HCT116 (cell line): ENCODE results near the gene TUSC1. TPM values are rescaled to one million over a fixed set of nuclear protein-coding genes. Genes with fewer than 3 reads are reported as not detected.

Experiments used
- ATAC-seq: fragments of 200-7000 bp; cut with Tn5 transposase; 2 replicates; pipeline ENCODE4 v1.9.1; 2020; ENCODE audit warnings: mild to moderate bottlenecking, moderate library complexity
- BruUV-seq: library from RNA; stranded (reverse); fragments of 400-500 nt; replicated peaks from 2 replicates; lab custom pipeline; 2021; lab: Mats Ljungman, UMichigan
- CTCF ChIA-PET: fragments of 300-600 bp; sonication (Branson Sonifier 250); formaldehyde crosslinking; loops from one replicate; lab custom pipeline; 2021; ENCODE audit warnings: antibody characterized with exemption; lab: Charles Lee
- POLR2A ChIA-PET: fragments of 300-600, 350-600 bp; sonication (Branson Sonifier 250); formaldehyde crosslinking; loops from one replicate; lab custom pipeline; 2021; ENCODE audit warnings: antibody characterized with exemption; lab: Charles Lee
- RAD21 ChIA-PET, 2 experiments: fragments of 300-600 bp; sonication (Branson Sonifier 250); formaldehyde crosslinking; loops; one replicate each; lab custom pipeline; 2023; ENCODE audit warnings: low total read pairs in 2 of 2; ENCODE audit not compliant: uncharacterized antibody in 2 of 2, unreplicated experiment in 2 of 2, low non-redundant PET in 1 of 2; lab: Charles Lee
- DNase-seq: peaks from one replicate; pipeline ENCODE4 v3.0.0-alpha.2; 2010; ENCODE audit warnings: low read depth, low spot score
- H2AFZ ChIP-seq: fragments of 200-600 bp; shearing (Covaris generic), sonication (generic); 2 replicates; pipeline ENCODE4 v1.6.1; 2017; ENCODE audit warnings: low read depth, mixed run types, mixed read lengths, antibody characterized with exemption, low read length; ENCODE audit not compliant: poor library complexity, severe bottlenecking
- H3K27ac ChIP-seq: 2 replicates; pipeline ENCODE4 v1.5.1; 2012; ENCODE audit warnings: low read depth, low read length
- H3K27me3 ChIP-seq: fragments of 200-600 bp; sonication (generic); 2 replicates; pipeline ENCODE4 v1.6.1; 2016; ENCODE audit warnings: mixed run types, low read length, mixed read lengths; ENCODE audit not compliant: insufficient read depth
- H3K36me3 ChIP-seq, 2 experiments: fragments of 200-500 bp in 1 of 2; fragments of 200-600 bp in 1 of 2; sonication (Bioruptor generic) in 1 of 2; sonication (generic) in 1 of 2; 2 replicates each; pipeline versions ENCODE4 v1.5.1 to v1.6.1; 2014 to 2016; ENCODE audit warnings: low read length in 2 of 2, inconsistent platforms in 1 of 2, mixed read lengths in 1 of 2, mixed run types in 1 of 2; ENCODE audit not compliant: insufficient read depth in 2 of 2, control insufficient read depth in 1 of 2
- H3K4me1 ChIP-seq, 2 experiments: fragments of 200-600 bp in 1 of 2; sonication (generic) in 1 of 2; 2 replicates each; pipeline versions ENCODE4 v1.5.1 to v1.6.1; 2012 to 2017; ENCODE audit warnings: low read length in 2 of 2, inconsistent platforms in 1 of 2, mild to moderate bottlenecking in 1 of 2, mixed read lengths in 1 of 2, mixed run types in 1 of 2, moderate library complexity in 1 of 2; ENCODE audit not compliant: insufficient read depth in 2 of 2, control insufficient read depth in 1 of 2
- H3K4me2 ChIP-seq: fragments of 200-600 bp; sonication (generic); 2 replicates; pipeline ENCODE4 v1.6.1; 2017; ENCODE audit warnings: mixed run types, low read length, mixed read lengths
- H3K4me3 ChIP-seq, 2 experiments: fragments of 200-600 bp in 1 of 2; sonication (generic) in 1 of 2; replicated peaks in 1 of 2; 2 replicates each; pipeline ENCODE4 v1.5.1; 2011 to 2016; ENCODE audit warnings: low read length in 2 of 2, control low read depth in 1 of 2, low read depth in 1 of 2, mild to moderate bottlenecking in 1 of 2, mixed read lengths in 1 of 2, mixed run types in 1 of 2
- H3K79me2 ChIP-seq: fragments of 200-600 bp; sonication (generic); 2 replicates; pipeline ENCODE4 v1.6.1; 2017; ENCODE audit warnings: mild to moderate bottlenecking, mixed run types, low read length, moderate library complexity, mixed read lengths; ENCODE audit not compliant: insufficient read depth
- H3K9ac ChIP-seq: fragments of 200-600 bp; sonication (generic); 2 replicates; pipeline ENCODE4 v1.6.1; 2016; ENCODE audit warnings: low read length, mixed read lengths
- H3K9me2 ChIP-seq: fragments of 200-600 bp; sonication (generic), shearing (Covaris generic); 2 replicates; pipeline ENCODE4 v1.6.1; 2017; ENCODE audit warnings: mixed run types, mild to moderate bottlenecking, moderate library complexity; ENCODE audit not compliant: insufficient read depth
- H3K9me3 ChIP-seq, 2 experiments: fragments of 200-500 bp in 1 of 2; fragments of 200-600 bp in 1 of 2; sonication (Bioruptor generic) in 1 of 2; sonication (generic) in 1 of 2; 2 replicates each; pipeline ENCODE4 v1.6.1; 2014 to 2017; ENCODE audit warnings: low read length in 2 of 2, mixed read lengths in 2 of 2, inconsistent platforms in 1 of 2, low read depth in 1 of 2, mild to moderate bottlenecking in 1 of 2, mixed run types in 1 of 2, moderate library complexity in 1 of 2; ENCODE audit not compliant: control insufficient read depth in 1 of 2, insufficient read depth in 1 of 2
- H4K20me1 ChIP-seq: fragments of 200-600 bp; sonication (generic), shearing (Covaris generic); 2 replicates; pipeline ENCODE4 v1.6.1; 2017; ENCODE audit warnings: mixed run types, mild to moderate bottlenecking, moderate library complexity; ENCODE audit not compliant: insufficient read depth
- CBX3 ChIP-seq: IDR thresholded peaks from 2 replicates; pipeline ENCODE4 v1.6.1; 2012; ENCODE audit warnings: low read depth
- CEBPB ChIP-seq: IDR thresholded peaks from 2 replicates; pipeline ENCODE4 v1.6.1; 2012; ENCODE audit warnings: low read depth
- FOSL1 ChIP-seq: IDR thresholded peaks from 2 replicates; pipeline ENCODE4 v1.6.1; 2012; ENCODE audit warnings: low read depth
- RAD21 ChIP-seq: IDR thresholded peaks from 2 replicates; pipeline ENCODE4 v1.6.1; 2012; ENCODE audit warnings: low read depth, mild to moderate bottlenecking
- SIN3A ChIP-seq: IDR thresholded peaks from 2 replicates; pipeline ENCODE4 v1.6.1; 2012; ENCODE audit warnings: low read depth
- SRF ChIP-seq: IDR thresholded peaks from 2 replicates; pipeline ENCODE4 v1.6.1; 2012; ENCODE audit warnings: low read depth
- YY1 ChIP-seq: IDR thresholded peaks from 2 replicates; pipeline ENCODE4 v1.6.1; 2011; ENCODE audit warnings: low read length, low read depth, moderate library complexity, mild to moderate bottlenecking; ENCODE audit not compliant: insufficient replicate concordance; ENCODE audit errors: extremely low read depth
- intact Hi-C: fragments of 100-400 bp; cut with micrococcal nuclease; formaldehyde crosslinking; loops from 2 replicates; pipeline ENCODE4 v1.10.0; 2022
- total RNA-seq: library from RNA; stranded (reverse); gene quantifications from one replicate; pipeline ENCODE4 v1.2.1, GENCODE V29; 2021; ENCODE audit not compliant: unreplicated experiment
- TF ChIP-seq, protein P1 (sequence below): IDR thresholded peaks from 2 replicates; pipeline ENCODE4 v1.6.1; 2012
- TF ChIP-seq, protein P2 (sequence below): IDR thresholded peaks from 2 replicates; pipeline ENCODE4 v1.6.1; 2012
- TF ChIP-seq, protein P3 (sequence below): IDR thresholded peaks from 2 replicates; pipeline ENCODE4 v1.6.1; 2011; ENCODE audit warnings: mild to moderate bottlenecking, low read length, moderate library complexity; ENCODE audit not compliant: insufficient replicate concordance; ENCODE audit errors: extremely low read depth
- TF ChIP-seq, protein P4 (sequence below): IDR thresholded peaks from 2 replicates; pipeline ENCODE4 v1.6.1; 2012; ENCODE audit warnings: low read depth
- TF ChIP-seq, protein P5 (sequence below), 3 experiments: fragments of 200-600 bp in 1 of 3; sonication (generic) in 1 of 3; IDR thresholded peaks in 2 of 3; conservative IDR thresholded peaks in 1 of 3; 2 replicates each; pipeline ENCODE4 v1.5.1; 2012 to 2017; ENCODE audit warnings: low read depth in 2 of 3, low read length in 2 of 3, antibody characterized with exemption in 1 of 3, borderline replicate concordance in 1 of 3, control low read depth in 1 of 3, mild to moderate bottlenecking in 1 of 3, mixed read lengths in 1 of 3, mixed run types in 1 of 3, moderate library complexity in 1 of 3; ENCODE audit not compliant: insufficient read depth in 1 of 3

TUSC1 gene
- total RNA-seq, 1 experiment from 2014 or later = not detected

DNA sequence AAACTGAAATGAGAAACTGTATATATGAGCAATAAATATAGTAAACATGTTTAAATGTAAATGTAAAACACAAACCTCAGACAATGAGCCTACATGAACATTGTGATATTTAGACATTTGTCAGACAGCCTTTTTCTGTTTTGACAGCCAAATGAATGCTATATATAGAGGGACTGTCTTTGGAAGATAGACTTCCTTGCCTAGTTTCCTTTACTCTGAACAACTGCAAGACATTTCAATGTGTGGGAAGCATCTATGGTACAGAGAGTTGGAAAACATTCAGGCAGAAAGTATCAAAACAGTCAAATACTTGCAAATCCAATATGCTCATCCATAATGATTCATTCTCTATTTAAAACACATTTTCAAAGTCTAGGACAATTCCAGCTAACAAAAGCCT is 31.7 kb upstream of the TUSC1 start:
- POLR2A ChIA-PET = no interaction called here
- H2AFZ ChIP-seq = no peak overlapping the region
- no peaks in the 10 kb centered on the region for H4K20me1 ChIP-seq
- no TSS peak for BruUV-seq
- H3K4me1 ChIP-seq = no peaks in the 10 kb centered on the region
- H3K27ac ChIP-seq = no peak overlapping the region
- CTCF ChIA-PET = no interaction called here
- RAD21 ChIA-PET = no interaction called here
- intact Hi-C loops = no loop called here
- no peak for TF ChIP-seq RAD21
- TF ChIP-seq, protein P1, sequence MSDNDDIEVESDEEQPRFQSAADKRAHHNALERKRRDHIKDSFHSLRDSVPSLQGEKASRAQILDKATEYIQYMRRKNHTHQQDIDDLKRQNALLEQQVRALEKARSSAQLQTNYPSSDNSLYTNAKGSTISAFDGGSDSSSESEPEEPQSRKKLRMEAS = no peak
- TF ChIP-seq, protein P2, sequence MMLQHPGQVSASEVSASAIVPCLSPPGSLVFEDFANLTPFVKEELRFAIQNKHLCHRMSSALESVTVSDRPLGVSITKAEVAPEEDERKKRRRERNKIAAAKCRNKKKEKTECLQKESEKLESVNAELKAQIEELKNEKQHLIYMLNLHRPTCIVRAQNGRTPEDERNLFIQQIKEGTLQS = no peak
- TF ChIP-seq, protein P3, sequence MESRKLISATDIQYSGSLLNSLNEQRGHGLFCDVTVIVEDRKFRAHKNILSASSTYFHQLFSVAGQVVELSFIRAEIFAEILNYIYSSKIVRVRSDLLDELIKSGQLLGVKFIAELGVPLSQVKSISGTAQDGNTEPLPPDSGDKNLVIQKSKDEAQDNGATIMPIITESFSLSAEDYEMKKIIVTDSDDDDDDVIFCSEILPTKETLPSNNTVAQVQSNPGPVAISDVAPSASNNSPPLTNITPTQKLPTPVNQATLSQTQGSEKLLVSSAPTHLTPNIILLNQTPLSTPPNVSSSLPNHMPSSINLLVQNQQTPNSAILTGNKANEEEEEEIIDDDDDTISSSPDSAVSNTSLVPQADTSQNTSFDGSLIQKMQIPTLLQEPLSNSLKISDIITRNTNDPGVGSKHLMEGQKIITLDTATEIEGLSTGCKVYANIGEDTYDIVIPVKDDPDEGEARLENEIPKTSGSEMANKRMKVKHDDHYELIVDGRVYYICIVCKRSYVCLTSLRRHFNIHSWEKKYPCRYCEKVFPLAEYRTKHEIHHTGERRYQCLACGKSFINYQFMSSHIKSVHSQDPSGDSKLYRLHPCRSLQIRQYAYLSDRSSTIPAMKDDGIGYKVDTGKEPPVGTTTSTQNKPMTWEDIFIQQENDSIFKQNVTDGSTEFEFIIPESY = no peak
- no peak for TF ChIP-seq FOSL1
- H3K4me3 ChIP-seq = no peak overlapping the region
- no peaks in the 10 kb centered on the region for H3K9me2 ChIP-seq
- no peak for ATAC-seq
- H3K9me3 ChIP-seq = peaks cover 0 to 5% of the 10 kb centered on the region in 2 experiments; a peak in 2 of 4 replicates
- H3K79me2 ChIP-seq = no peaks in the 10 kb centered on the region
- no peak for DNase-seq
- no peak overlapping the region for H3K9ac ChIP-seq
- H3K4me2 ChIP-seq = no peak overlapping the region
- no peaks in the 10 kb centered on the region for H3K27me3 ChIP-seq
- no peaks in the 10 kb centered on the region for H3K36me3 ChIP-seq

DNA sequence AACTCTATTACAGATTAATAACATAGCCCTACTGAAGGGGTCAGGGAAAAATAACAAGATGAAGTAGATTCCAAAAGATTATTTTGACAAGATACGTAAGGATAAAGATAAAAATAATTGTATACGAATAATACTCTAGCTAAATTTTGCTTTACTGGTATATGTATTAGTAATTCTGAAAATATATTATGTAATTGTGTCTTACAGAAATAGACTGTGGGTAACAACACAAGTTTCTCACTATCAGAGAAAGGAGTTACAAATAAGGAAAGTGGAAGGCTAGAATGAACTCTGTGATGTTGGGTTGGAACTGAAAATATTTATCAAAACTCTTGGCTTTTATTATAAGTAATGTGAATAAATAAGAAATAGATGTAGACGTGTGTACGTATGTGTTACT is 26.6 kb upstream of the TUSC1 start:
- intact Hi-C loops = no loop called here
- RAD21 ChIA-PET = no interaction called here
- TF ChIP-seq, protein P1 = no peak
- TF ChIP-seq SIN3A (no peak), SRF (no peak), RAD21 (no peak), CEBPB (no peak), CBX3 (no peak), YY1 (no peak)
- TF ChIP-seq, protein P4, sequence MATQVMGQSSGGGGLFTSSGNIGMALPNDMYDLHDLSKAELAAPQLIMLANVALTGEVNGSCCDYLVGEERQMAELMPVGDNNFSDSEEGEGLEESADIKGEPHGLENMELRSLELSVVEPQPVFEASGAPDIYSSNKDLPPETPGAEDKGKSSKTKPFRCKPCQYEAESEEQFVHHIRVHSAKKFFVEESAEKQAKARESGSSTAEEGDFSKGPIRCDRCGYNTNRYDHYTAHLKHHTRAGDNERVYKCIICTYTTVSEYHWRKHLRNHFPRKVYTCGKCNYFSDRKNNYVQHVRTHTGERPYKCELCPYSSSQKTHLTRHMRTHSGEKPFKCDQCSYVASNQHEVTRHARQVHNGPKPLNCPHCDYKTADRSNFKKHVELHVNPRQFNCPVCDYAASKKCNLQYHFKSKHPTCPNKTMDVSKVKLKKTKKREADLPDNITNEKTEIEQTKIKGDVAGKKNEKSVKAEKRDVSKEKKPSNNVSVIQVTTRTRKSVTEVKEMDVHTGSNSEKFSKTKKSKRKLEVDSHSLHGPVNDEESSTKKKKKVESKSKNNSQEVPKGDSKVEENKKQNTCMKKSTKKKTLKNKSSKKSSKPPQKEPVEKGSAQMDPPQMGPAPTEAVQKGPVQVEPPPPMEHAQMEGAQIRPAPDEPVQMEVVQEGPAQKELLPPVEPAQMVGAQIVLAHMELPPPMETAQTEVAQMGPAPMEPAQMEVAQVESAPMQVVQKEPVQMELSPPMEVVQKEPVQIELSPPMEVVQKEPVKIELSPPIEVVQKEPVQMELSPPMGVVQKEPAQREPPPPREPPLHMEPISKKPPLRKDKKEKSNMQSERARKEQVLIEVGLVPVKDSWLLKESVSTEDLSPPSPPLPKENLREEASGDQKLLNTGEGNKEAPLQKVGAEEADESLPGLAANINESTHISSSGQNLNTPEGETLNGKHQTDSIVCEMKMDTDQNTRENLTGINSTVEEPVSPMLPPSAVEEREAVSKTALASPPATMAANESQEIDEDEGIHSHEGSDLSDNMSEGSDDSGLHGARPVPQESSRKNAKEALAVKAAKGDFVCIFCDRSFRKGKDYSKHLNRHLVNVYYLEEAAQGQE = no peak
- TF ChIP-seq, protein P5, sequence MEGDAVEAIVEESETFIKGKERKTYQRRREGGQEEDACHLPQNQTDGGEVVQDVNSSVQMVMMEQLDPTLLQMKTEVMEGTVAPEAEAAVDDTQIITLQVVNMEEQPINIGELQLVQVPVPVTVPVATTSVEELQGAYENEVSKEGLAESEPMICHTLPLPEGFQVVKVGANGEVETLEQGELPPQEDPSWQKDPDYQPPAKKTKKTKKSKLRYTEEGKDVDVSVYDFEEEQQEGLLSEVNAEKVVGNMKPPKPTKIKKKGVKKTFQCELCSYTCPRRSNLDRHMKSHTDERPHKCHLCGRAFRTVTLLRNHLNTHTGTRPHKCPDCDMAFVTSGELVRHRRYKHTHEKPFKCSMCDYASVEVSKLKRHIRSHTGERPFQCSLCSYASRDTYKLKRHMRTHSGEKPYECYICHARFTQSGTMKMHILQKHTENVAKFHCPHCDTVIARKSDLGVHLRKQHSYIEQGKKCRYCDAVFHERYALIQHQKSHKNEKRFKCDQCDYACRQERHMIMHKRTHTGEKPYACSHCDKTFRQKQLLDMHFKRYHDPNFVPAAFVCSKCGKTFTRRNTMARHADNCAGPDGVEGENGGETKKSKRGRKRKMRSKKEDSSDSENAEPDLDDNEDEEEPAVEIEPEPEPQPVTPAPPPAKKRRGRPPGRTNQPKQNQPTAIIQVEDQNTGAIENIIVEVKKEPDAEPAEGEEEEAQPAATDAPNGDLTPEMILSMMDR (IDR thresholded peaks at IDR 0.05 in 2 of 3, conservative IDR thresholded peaks at IDR 0.05 in 1 of 3; ENCODE audit: borderline replicate concordance in 1 of 3, insufficient read depth in 1 of 3, low read depth in 2 of 3, low read length in 2 of 3) = no peak

More for the DNA sequence above, 26.6 kb upstream of the TUSC1 start:
- H3K4me2 ChIP-seq = no peak overlapping the region
- no peak overlapping the region for H3K4me3 ChIP-seq
- no peaks in the 10 kb centered on the region for H3K79me2 ChIP-seq
- H3K36me3 ChIP-seq = no peaks in the 10 kb centered on the region
- CTCF ChIA-PET = no interaction called here
- POLR2A ChIA-PET = no interaction called here
- no peaks in the 10 kb centered on the region for H3K27me3 ChIP-seq
- H3K4me1 ChIP-seq = no peaks in the 10 kb centered on the region
- peaks cover 13 to 19% of the 10 kb centered on the region in 2 experiments; a peak in 2 of 4 replicates for H3K9me3 ChIP-seq
- no peak for DNase-seq
- H3K9ac ChIP-seq = no peak overlapping the region
- H2AFZ ChIP-seq = no peak overlapping the region
- no peaks in the 10 kb centered on the region for H4K20me1 ChIP-seq
- no TSS peak for BruUV-seq
- no peaks in the 10 kb centered on the region for H3K9me2 ChIP-seq
- no peak overlapping the region for H3K27ac ChIP-seq
- no peak for ATAC-seq
